GF-D8 (cell line): ENCODE measurements around the gene BCDIN3D.
"Not testable (repeated sequence)": the region's sequence is repeated elsewhere in the genome, so short reads cannot be mapped to it uniquely, and the experiment has no call there.

Experiments used
- DNase-seq: peaks from one replicate; lab custom pipeline; 2025; lab: John Stamatoyannopoulos, UW

BCDIN3D gene

DNA sequence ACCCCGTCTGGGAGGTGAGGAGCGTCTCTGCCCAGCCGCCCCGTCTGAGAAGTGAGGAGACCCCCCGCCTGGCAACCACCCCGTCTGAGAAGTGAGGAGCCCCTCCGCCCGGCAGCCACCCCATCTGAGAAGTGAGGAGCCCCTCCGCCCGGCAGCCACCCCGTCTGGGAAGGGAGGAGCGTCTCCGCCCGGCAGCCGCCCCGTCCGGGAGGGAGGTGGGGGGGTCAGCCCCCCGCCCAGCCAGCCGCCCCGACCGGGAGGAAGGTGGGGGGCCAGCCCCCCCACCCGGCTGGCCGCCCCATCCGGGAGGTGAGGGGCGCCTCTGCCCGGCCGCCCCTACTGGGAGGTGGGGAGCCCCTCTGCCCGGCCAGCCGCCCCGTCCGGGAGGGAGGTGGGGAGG, 18.0 kb upstream of the BCDIN3D start:
- DNase-seq = not testable (repeated sequence)

GRCh38 chr12:49855890-49856289, 13.0 kb upstream of the BCDIN3D start:
- DNase-seq = not testable (repeated sequence)

DNA sequence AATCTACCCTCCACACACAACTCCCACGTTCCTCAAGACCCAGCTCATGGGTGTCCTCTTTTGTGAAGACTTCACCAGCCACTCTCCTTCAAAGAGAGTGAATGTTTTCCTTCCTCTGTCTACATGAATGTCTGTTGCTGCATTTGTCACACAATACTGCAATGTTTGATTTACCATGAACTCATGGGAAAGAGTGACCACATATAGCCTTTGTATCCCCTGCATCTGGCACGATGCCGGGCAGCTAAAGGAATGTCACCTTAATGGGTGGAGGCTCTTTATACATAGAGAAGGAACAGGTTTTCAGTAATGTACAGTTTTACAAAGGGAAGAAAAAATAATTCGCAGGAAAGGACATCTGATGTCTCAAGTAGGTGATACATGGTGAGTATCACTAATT, 12.1 kb upstream of the BCDIN3D start:
- no peak for DNase-seq

DNA sequence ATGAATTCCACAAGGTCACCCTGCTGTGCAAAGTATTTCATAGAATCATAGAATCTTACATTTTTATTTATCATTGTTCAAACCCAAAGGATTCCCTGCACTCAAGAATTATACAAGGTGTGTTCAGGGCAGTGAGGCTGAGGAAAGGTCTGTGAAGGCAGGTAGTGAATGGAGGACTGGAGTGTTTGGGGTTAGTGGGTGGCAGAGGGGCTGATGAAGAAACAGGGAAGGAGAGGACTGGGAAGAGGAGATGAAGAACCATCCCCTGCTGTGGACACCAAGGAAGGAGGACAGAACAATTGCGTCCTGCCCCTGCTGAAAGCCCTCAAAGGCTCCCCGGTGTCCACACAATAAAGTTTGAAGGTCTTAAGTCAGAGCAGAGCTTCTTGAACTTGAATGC, 10.8 kb upstream of the BCDIN3D start:
- no peak for DNase-seq

GRCh38 chr12:49847161-49847560, 4.3 kb upstream of the BCDIN3D start:
- peak; percentile 12 for DNase-seq

DNA sequence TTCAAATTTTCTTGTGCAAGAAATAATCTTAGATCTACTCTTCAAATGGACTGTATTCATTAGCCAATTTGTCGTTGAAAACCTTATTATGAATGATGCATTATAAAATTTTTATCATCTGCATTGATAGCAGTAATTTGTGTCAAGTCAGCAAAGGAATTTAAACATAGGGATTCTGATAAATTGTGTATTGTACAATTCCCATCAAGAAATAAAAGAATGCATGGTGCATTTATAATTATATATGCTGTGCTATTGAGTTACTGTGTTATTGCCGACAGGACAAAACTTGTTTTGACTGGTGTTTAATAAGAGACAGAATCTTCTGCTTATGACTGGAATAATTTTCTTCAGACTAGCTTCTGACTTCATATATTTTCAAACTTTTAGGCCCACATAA, 3.1 kb upstream of the BCDIN3D start:
- no peak for DNase-seq

GRCh38 chr12:49843876-49844437, 1.1 kb upstream of the BCDIN3D start:
- DNase-seq = no peak

GRCh38 chr12:49843411-49843810, 505 bp upstream of the BCDIN3D start:
- DNase-seq = no peak

DNA sequence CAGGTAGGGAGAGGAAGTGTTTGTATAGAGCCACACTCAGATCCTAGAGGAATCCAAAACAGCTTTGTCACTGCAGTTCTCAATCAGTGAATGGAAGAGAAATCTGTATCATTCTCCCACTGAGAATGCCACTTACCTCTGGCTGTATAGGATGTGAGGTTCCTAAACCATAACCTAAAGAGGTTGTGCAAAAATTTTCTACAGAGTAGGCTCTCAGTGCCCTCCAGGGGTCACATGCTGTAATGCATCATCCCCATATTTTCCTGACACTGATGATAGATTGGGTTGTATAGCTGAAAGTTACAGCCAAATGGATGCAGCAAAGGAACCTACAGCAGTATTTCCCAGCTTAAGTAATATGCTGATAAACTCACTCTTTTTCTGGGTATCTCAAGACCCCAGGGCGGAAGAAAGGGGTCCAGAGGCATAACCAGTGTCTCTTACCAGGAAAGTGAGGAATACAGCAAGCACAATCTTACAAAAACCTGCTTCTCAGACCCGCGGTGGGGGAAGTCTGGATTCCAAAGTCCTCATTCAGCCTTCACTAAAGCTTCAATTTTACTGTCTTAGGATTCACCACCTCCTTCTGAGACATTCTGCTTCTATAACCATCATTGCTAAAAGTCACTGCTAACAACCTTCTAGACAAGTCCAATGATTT, 3.8 kb downstream of the BCDIN3D start:
- DNase-seq = peak; percentile 4

GRCh38 chr12:49832836-49833421, 10.0 kb downstream of the BCDIN3D start:
- no peak for DNase-seq

DNA sequence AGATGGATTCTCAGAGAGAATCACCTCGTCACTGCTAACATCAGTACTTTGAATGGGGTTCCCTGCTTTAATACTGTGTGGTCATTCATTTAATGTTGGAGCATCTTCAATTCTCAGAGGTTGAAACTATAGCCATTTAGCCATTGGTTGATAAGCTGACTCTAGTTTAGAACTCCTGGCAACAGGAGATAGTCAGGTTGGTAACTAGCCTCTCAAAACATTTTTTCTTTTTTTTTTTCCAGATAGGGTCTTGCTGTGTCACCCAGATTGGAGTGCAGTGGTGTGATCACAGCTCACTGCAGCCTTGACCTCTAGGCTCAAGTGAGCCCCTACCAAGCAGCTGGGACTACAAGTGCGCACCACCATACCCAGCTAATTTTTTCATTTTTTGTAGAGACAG, 11.2 kb downstream of the BCDIN3D start:
- DNase-seq = no peak

- DNase-seq = peak; percentile 87
These were observed 14.5 kb downstream of the BCDIN3D start, which contains the start of gene NCKAP5L for GRCh38 chr12:49828133-49829091. Gene NCKAP5L (minus strand): TSS chr12:49828413. CDS start chr12:49804044, 24,369 bp downstream.

DNA sequence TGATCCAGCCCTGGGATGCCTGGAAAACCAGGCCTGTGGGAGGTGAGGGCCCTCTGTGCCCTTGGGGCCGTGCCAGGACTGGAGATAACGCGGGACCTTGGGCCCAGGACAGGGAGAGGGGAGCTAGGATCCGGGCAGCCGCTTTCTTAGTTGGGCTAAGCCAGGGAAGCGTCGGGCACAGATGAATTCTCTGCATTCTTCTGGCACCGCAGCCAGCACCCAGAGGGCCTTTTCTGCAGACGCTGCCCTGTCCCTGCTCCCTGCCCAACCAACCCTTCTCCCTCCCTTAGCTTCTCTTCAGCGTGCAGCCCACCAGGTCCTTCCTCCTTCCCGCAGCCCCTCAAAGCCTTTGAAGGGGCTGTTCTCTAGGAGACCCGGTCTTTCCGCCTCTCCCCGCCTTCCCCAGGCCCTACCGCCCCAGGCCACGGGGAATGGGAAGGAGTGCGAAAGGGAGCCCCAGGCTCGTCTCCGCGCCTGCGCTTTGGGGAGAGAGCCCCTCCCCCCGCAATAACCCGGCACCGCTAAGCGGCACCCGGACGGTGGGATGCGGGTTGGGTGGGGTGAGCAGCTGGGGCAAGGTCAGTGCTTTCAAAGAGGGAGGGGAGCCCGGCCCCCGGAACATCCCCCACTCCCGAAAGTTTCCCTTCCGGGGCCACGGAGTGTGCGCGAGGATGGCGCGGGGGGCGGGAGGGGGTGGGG, 15.4 kb downstream of the BCDIN3D start:
- no peak for DNase-seq

DNA sequence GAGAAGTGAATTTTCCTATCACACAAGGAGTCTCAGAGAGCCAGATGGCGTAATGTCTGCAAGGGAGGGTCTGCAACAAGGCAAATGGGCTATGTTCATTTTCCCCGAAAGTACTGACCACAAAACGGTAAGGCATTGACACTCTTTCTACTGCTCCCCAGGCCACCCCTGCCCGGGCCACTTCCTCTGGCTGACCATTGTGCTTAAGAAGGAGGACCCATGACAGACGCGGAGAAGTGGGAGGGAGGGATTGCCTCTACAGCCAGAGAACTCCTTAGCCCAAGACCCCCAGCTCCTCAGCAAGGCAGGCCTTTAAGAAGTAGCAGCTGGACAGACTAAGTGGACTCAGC, 15.9 kb downstream of the BCDIN3D start:
- no peak for DNase-seq

GRCh38 chr12:49825971-49826421, 16.9 kb downstream of the BCDIN3D start:
- no peak for DNase-seq

DNA sequence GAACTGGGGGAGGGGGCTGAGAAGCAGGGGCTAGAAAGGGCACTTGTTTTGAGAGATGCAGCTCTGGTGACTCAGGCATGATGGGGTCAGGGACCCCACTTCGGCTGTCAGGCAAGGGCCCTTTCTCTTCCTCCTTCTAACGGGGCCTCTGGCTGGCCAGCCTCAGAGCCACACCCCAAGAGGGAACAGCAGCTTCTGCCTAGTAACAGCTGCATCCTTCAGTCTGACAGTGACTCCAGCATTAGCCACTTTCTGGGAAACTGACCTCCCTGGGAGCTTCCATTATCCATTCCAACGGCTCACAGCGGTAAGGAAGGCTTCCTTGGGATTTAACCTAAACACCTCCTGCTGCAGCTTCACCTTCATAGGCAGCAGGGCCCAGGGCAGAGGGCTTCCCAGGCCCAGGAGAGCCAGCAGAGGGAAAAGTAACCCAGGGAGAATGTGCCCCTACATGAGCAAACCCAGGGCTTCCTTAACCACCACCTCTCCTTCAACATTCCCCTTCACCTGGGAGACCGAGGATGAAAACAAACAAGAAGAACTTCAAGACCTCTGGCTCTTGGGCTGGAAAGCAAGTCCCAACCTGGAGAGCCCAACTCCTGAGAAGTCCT, 17.4 kb downstream of the BCDIN3D start:
- DNase-seq = no peak

GRCh38 chr12:49824895-49825294, 18.0 kb downstream of the BCDIN3D start:
- no peak for DNase-seq

DNA sequence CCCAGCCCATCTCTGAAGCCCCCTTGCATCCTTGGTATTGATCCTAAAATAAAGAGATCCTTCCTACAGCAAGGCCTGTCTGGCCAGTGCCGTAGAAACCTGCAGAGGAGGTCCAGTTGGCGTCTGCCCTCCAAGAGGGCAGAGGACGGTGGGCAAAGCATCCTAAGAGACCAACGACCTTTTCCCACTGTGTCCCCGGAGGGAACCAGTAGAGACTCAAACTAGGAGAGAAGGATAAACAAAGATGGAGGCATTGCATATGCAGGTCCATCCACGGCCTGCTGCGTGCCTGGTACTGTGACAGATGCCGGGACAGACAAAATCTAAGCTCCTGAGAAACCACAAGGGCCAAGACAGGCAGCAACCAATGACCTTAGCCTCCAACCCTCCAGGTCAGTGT, 18.5 kb downstream of the BCDIN3D start:
- no peak for DNase-seq

DNA sequence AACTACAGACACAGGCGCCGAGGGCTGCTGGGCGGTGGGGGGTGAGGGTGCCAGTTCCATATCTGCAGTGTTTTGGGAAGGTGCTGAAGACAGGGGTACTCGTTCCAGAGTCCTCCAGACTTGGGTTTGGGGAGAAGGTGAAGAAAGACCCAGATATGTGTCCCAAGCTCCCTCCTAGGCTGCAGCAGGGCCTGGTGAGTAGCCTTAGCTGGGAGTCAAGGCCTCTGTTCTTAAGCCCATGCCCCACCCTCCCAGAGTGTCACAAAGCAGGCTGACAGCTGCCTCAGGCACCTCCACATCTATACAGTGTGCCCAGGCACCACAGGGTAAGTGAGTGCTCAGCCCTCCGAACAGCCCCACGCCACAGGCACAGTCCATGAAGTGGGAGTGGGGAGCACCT, 19.0 kb downstream of the BCDIN3D start:
- no peak for DNase-seq

DNA sequence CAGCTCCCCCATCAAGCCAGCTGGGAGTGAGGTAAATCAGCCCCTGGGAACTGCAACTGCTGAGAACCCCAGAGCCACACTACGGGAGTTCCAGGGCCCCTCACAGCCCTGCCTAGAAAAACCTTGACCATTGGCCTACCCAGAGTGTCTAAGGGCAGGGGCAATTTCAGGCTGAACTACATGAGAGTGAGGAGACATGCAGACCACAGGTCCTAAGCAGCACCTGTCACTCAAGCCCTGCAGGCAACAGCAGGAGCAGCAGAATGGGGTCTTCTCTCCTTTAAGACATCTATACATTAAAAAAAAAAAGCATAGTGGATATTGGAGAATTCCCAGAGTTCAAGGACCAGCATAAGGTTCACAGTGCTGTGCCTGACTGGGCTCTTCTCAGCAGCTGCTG, 19.6 kb downstream of the BCDIN3D start:
- DNase-seq = no peak
